Activated CD8-positive, alpha-beta T cell treated with anti-CD3 and anti-CD28 coated beads, Interleukin-2, amount 10 ng/mL, durations not matched to agents 7 days and 5 days (primary cell): Measurements from ENCODE around the gene GKAP1. TPM values are rescaled to one million over a fixed set of nuclear protein-coding genes. Genes with fewer than 3 reads are reported as not detected.

Experiments used
- ATAC-seq: fragments of 150-1000 bp; cut with Tn5 transposase; one replicate; pipeline ENCODE4 v1.10.0; 2021; ENCODE audit warnings: moderate library complexity
- CTCF ChIA-PET: fragments of 350-600 bp; sonication (Branson Sonifier 250); formaldehyde crosslinking; loops from one replicate; lab custom pipeline; 2021; ENCODE audit warnings: antibody characterized with exemption; lab: Charles Lee
- POLR2A ChIA-PET: fragments of 350-600 bp; sonication (Branson Sonifier 250); formaldehyde crosslinking; loops from one replicate; lab custom pipeline; 2021; ENCODE audit warnings: antibody characterized with exemption; lab: Charles Lee
- DNase-seq: peaks from one replicate; pipeline ENCODE4 v3.0.0-alpha.2; 2020
- H3K27ac Mint-ChIP-seq: one replicate; pipeline ENCODE4 v1.8.0; 2021; ENCODE audit warnings: mild to moderate bottlenecking, mixed read lengths
- H3K27me3 Mint-ChIP-seq: one replicate; pipeline ENCODE4 v1.8.0; 2021; ENCODE audit warnings: low read depth, mixed read lengths
- H3K36me3 Mint-ChIP-seq: one replicate; pipeline ENCODE4 v1.8.0; 2021; ENCODE audit warnings: low read depth, mixed read lengths
- H3K4me1 Mint-ChIP-seq: one replicate; pipeline ENCODE4 v1.8.0; 2021; ENCODE audit warnings: low read depth, mixed read lengths
- H3K4me3 Mint-ChIP-seq: one replicate; pipeline ENCODE4 v1.8.0; 2021; ENCODE audit warnings: mild to moderate bottlenecking, mixed read lengths
- H3K9me3 Mint-ChIP-seq: one replicate; pipeline ENCODE4 v1.8.0; 2022; ENCODE audit warnings: mixed read lengths; ENCODE audit not compliant: insufficient read depth
- total RNA-seq, 2 experiments: library from RNA; stranded (reverse); gene quantifications; one replicate each; pipeline ENCODE4 v1.2.3, GENCODE V29; 2021

Gene GKAP1
- total RNA-seq, 2 experiments from 2014 or later: 1.8 to 2.4 TPM

DNA sequence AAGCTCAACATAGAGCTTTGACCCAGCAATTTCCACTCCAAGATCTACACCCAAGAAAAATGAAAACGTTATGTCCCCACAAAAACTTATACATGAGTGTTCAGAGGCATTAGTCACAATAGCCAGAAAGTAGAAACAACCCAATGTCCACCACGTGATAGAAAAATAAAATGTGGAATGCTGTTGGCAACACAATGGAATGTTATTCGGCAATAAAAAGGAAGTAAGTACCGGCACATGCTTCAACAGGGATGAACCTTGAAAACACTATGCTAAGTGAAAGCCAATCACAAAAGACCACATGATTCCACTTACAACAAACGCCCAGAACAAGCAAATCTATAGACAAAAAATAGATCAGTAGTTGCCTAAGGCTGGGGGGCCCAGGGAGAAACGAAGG, 115.8 kb downstream of the GKAP1 start:
- H3K36me3 Mint-ChIP-seq: peaks cover 27% of the 10 kb centered on the region
- H3K4me3 Mint-ChIP-seq: no peak overlapping the region
- no peaks in the 10 kb centered on the region for H3K27me3 Mint-ChIP-seq
- no peaks in the 10 kb centered on the region for H3K9me3 Mint-ChIP-seq
- ChIA-PET POLR2A (interaction anchor here (0.6 kb wide), 1 partner anchor 78 kb away, joined by 3 read pairs; no protein-coding TSS in a partner anchor), CTCF (interaction anchor here (0.8 to 1.3 kb wide), 2 partner anchors 10 to 217 kb away, joined by 3 read pairs; no protein-coding TSS in a partner anchor)
- DNase-seq (no peak), ATAC-seq (no peak)
- H3K4me1 Mint-ChIP-seq: peaks cover 51% of the 10 kb centered on the region
- H3K27ac Mint-ChIP-seq: no peak overlapping the region

DNA sequence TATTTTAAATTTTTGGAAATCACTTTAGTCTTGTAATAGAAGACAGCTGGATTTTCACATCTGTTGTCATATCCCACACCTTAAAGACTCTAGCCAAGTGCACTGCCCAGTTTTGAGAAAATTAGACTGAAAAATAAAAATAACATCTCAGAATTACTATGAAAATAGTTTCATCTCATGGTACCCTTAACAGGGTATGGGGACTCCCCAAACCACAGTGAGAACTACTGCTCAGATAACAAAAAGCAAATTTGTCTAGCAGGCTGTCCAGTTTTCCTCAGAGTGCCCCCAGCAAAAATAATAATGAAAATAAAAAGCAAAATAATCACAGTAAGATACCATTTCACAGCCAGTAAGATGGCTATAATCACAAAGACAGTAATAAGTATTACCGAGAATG, 116.3 kb downstream of the GKAP1 start:
- CTCF ChIA-PET: interaction anchor here (1.3 kb wide), 1 partner anchor 9 kb away, joined by 3 read pairs; no protein-coding TSS in a partner anchor
- POLR2A ChIA-PET: no interaction called here

DNA sequence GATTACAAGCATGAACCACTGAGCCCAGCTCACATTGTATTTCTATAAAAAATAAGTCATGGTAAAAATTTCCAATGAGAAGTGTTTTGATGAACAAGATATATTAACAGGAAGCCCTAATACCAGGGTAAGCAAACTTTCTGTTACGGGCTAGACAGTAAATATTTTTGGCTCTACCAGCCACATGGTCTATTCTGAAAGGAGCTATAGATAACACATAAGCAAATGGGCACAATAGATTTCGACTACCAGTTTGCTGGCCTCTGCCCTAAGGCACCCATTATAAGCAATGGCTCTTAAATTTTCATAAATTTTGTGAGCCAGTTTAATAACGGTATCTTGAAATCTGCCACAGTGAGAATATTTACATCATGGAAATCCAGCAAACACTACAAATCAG, 118.0 kb downstream of the GKAP1 start:
- no peak overlapping the region for H3K4me3 Mint-ChIP-seq
- no peak for ATAC-seq
- H3K27me3 Mint-ChIP-seq: no peaks in the 10 kb centered on the region
- H3K9me3 Mint-ChIP-seq: no peaks in the 10 kb centered on the region
- H3K4me1 Mint-ChIP-seq: peaks cover 35% of the 10 kb centered on the region
- H3K36me3 Mint-ChIP-seq: peaks cover 11% of the 10 kb centered on the region
- POLR2A ChIA-PET: interaction anchor here (0.8 to 1.2 kb wide), 2 partner anchors 9 to 280 kb away, joined by 4 to 6 read pairs; partner anchors contain the start of genes HNRNPK and UBQLN1
- no peak overlapping the region for H3K27ac Mint-ChIP-seq
- CTCF ChIA-PET: interaction anchor here (1.0 to 1.1 kb wide), 2 partner anchors 11 to 19 kb away, joined by 3 to 4 read pairs; no protein-coding TSS in a partner anchor
- DNase-seq: no peak

More for the DNA sequence above, 116.3 kb downstream of the GKAP1 start:
- Mint-ChIP-seq H3K4me1 (peaks cover 47% of the 10 kb centered on the region), H3K27ac (no peak overlapping the region), H3K4me3 (no peak overlapping the region), H3K9me3 (no peaks in the 10 kb centered on the region), H3K36me3 (peaks cover 25% of the 10 kb centered on the region), H3K27me3 (no peaks in the 10 kb centered on the region)
- ATAC-seq (no peak), DNase-seq (no peak)

- ChIA-PET POLR2A (interaction anchor here (1.3 kb wide), 1 partner anchor 8 kb away, joined by 9 read pairs; the partner anchor contains the start of gene UBQLN1), CTCF (interaction anchor here (1.1 kb wide), 1 partner anchor 18 kb away, joined by 4 read pairs; no protein-coding TSS in a partner anchor)
- H3K4me3 Mint-ChIP-seq: no peak overlapping the region
- DNase-seq: no peak
- H3K27ac Mint-ChIP-seq: no peak overlapping the region
- ATAC-seq: no peak
- no peaks in the 10 kb centered on the region for H3K27me3 Mint-ChIP-seq
- no peaks in the 10 kb centered on the region for H3K9me3 Mint-ChIP-seq
- H3K36me3 Mint-ChIP-seq: peaks cover 10% of the 10 kb centered on the region
- peaks cover 31% of the 10 kb centered on the region for H3K4me1 Mint-ChIP-seq
These were observed 118.5 kb downstream of the GKAP1 start for GRCh38 chr9:83698976-83699585.

DNA sequence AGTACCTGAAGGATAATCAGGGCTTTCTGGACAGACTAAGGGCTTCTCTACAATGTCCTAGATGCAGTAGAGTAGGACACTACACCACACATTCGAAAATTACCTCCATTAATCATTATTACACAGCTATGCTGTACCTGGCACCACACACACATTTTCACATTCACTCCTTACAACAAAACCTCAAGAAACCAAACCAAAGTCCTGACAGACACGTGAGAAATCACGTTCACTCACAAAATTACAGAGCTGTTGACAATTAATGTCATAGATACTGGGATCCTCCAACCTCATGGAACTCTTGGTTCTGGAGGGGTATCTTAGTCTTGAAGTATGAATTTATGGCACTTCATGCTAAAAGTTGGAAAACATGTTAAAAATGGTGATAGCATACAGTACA, 126.1 kb downstream of the GKAP1 start:
- H3K27ac Mint-ChIP-seq: no peak overlapping the region
- H3K4me3 Mint-ChIP-seq: no peak overlapping the region
- no peaks in the 10 kb centered on the region for H3K9me3 Mint-ChIP-seq
- DNase-seq: no peak
- H3K4me1 Mint-ChIP-seq: peaks cover 34% of the 10 kb centered on the region
- no peak for ATAC-seq
- H3K27me3 Mint-ChIP-seq: no peaks in the 10 kb centered on the region
- peaks cover 14% of the 10 kb centered on the region for H3K36me3 Mint-ChIP-seq
- ChIA-PET CTCF (interaction anchor here (1.2 to 1.5 kb wide), 2 partner anchors 10 to 17 kb away, joined by 3 to 4 read pairs; no protein-coding TSS in a partner anchor), POLR2A (interaction anchor here (2.7 kb wide), 1 partner anchor 17 kb away, joined by 13 read pairs; the partner anchor contains the start of gene UBQLN1)

Other genes starting within 250 kb of the GKAP1 start
- gene IDNK, start 194.6 kb downstream of the GKAP1 start, total RNA-seq: 1 to 10 TPM; 5.4 to 6.8 TPM
- 10 to 100 TPM; 95.8 to 98.2 TPM for gene UBQLN1, start 109.8 kb downstream of the GKAP1 start, total RNA-seq
- 1 to 10 TPM; 1.9 to 3.2 TPM for gene KIF27, start 103.7 kb upstream of the GKAP1 start, total RNA-seq
- gene HNRNPK, start 162.4 kb upstream of the GKAP1 start, total RNA-seq: 100 to 1,000 TPM; 683 to 726 TPM
- 10 to 100 TPM; 23.3 to 23.6 TPM for gene RMI1, start 163.0 kb upstream of the GKAP1 start, total RNA-seq